Measurements from ENCODE around the gene ENPP5. TPM values are rescaled to one million over a fixed set of nuclear protein-coding genes. Genes with fewer than 3 reads are reported as not detected.
"Not testable (repeated sequence)": the region's sequence is repeated elsewhere in the genome, so short reads cannot be mapped to it uniquely, and the experiment has no call there.

The ENPP5 gene
- total RNA-seq, 4 donors from 2014 or later: 0.94 to 1.5 (median 1.4) TPM

GRCh38 chr6:46137387-46137786 is 33.4 kb downstream of the ENPP5 start:
- no peak overlapping the region for H3K4me3 ChIP-seq
- no peaks in the 10 kb centered on the region for H3K36me3 ChIP-seq
- intact Hi-C loops (cut with DNase I): no loop called here
- no peak overlapping the region for H3K27ac ChIP-seq
- H3K27me3 ChIP-seq: no peaks in the 10 kb centered on the region
- H3K9me3 ChIP-seq: no peaks in the 10 kb centered on the region
- 77 to 81% methylated on average over 2 of the region's 2 CpGs for WGBS, 2 donors
- no peak for DNase-seq
- no peaks in the 10 kb centered on the region for H3K4me1 ChIP-seq
- TF ChIP-seq POLR2A (IDR thresholded peaks at IDR 0.05) (no peak), CTCF (IDR thresholded peaks at IDR 0.05) (no peak)

- Histone ChIP-seq H3K9me3 (no peaks in the 10 kb centered on the region), H3K27me3 (no peaks in the 10 kb centered on the region), H3K4me1 (no peaks in the 10 kb centered on the region), H3K36me3 (no peaks in the 10 kb centered on the region), H3K4me3 (no peak overlapping the region), H3K27ac (no peak overlapping the region)
- no peak for DNase-seq
- intact Hi-C loops (cut with DNase I): no loop called here
- 83 to 85% methylated on average over 2 of the region's 2 CpGs for WGBS, 2 donors
- no peak for TF ChIP-seq CTCF (IDR thresholded peaks at IDR 0.05)
These were observed 33.9 kb downstream of the ENPP5 start for GRCh38 chr6:46136831-46137230.

- H3K36me3 ChIP-seq: no peaks in the 10 kb centered on the region
- no peak for TF ChIP-seq POLR2A (IDR thresholded peaks at IDR 0.05)
- H3K27me3 ChIP-seq: peaks cover 0 to 4% (median 0%) of the 10 kb centered on the region in 4 donors
- WGBS, 2 donors: 43 to 74% methylated on average over 1 of the region's 1 CpG
- H3K9me3 ChIP-seq: no peaks in the 10 kb centered on the region
- no peak for DNase-seq
- no peak overlapping the region for H3K27ac ChIP-seq
- intact Hi-C loops (cut with DNase I): no loop called here
- H3K4me3 ChIP-seq: no peak overlapping the region
- peaks cover 0 to 8% (median 0%) of the 10 kb centered on the region in 3 donors for H3K4me1 ChIP-seq
These were observed 35.6 kb downstream of the ENPP5 start for GRCh38 chr6:46135176-46135575.

- Histone ChIP-seq H3K4me3 (no peak overlapping the region), H3K27ac (no peak overlapping the region), H3K9me3 (no peaks in the 10 kb centered on the region), H3K4me1 (peaks cover 0 to 18% (median 3%) of the 10 kb centered on the region in 3 donors), H3K36me3 (no peaks in the 10 kb centered on the region), H3K27me3 (peaks cover 0 to 10% (median 0%) of the 10 kb centered on the region in 4 donors)
- 84 to 93% methylated on average over 2 of the region's 2 CpGs for WGBS, 2 donors
- TF ChIP-seq POLR2A (IDR thresholded peaks at IDR 0.05): no peak
- no peak for TF ChIP-seq CTCF (IDR thresholded peaks at IDR 0.05)
- DNase-seq: no peak
- intact Hi-C loops (cut with DNase I): no loop called here
These were observed 36.6 kb downstream of the ENPP5 start for GRCh38 chr6:46134216-46134615.

- H3K36me3 ChIP-seq; H3K27ac ChIP-seq; H3K9me3 ChIP-seq; DNase-seq; intact Hi-C loops (cut with DNase I); H3K4me3 ChIP-seq: not testable (repeated sequence)
- Histone ChIP-seq H3K4me1 (peaks cover 0 to 31% (median 6%) of the 10 kb centered on the region in 3 donors), H3K27me3 (peaks cover 0 to 13% (median 0%) of the 10 kb centered on the region in 4 donors)
- WGBS, 2 donors: 91 to 100% methylated on average over 1 of the region's 1 CpG
These were observed 39.5 kb downstream of the ENPP5 start for GRCh38 chr6:46131291-46131690.

GRCh38 chr6:46130666-46131065 is 40.1 kb downstream of the ENPP5 start:
- no peak for TF ChIP-seq POLR2A (IDR thresholded peaks at IDR 0.05)
- DNase-seq: no peak
- Histone ChIP-seq H3K4me3 (peak overlapping the region; percentile 40 to 77 (median 73)), H3K36me3 (no peaks in the 10 kb centered on the region), H3K27ac (peak overlapping the region in 2 of 4 donors; percentile 71 to 76), H3K27me3 (peaks cover 0 to 13% (median 0%) of the 10 kb centered on the region in 4 donors), H3K9me3 (no peaks in the 10 kb centered on the region), H3K4me1 (peaks cover 0 to 31% (median 6%) of the 10 kb centered on the region in 3 donors)
- WGBS, 2 donors: 46 to 53% methylated on average over 4 of the region's 4 CpGs
- intact Hi-C loops (cut with DNase I): no loop called here

Measured in esophagus squamous epithelium (tissue), 5 donors.